ENCODE measurements around the gene BANP. TPM values are rescaled to one million over a fixed set of nuclear protein-coding genes. Genes with fewer than 3 reads are reported as not detected.

The BANP gene
- polyA plus RNA-seq, 1 of the 3 experiments (the other 2 are of a cell fraction): 16.8 TPM

GRCh38 chr16:88074041-88074440 is 122.8 kb downstream of the BANP start:
- no peak for DNase-seq
- Histone ChIP-seq H3K9ac (no peak overlapping the region), H3K9me3 (no peaks in the 10 kb centered on the region), H3K4me1 (ENCODE audit: control insufficient read depth in 1 of 2, insufficient read depth in 2 of 2, low read depth in 1 of 2, low read length in 1 of 2) (peaks cover 0 to 26% of the 10 kb centered on the region in 2 experiments; a peak in 1 of 4 replicates), H2AFZ (ENCODE audit: low read depth) (no peak overlapping the region), H3K4me3 (ENCODE audit: low read depth in 2 of 2, low read length in 1 of 2) (no peak overlapping the region), H3K27me3 (ENCODE audit: insufficient read depth) (no peaks in the 10 kb centered on the region), H4K20me1 (ENCODE audit: insufficient read depth) (no peaks in the 10 kb centered on the region), H3K9me2 (no peaks in the 10 kb centered on the region), H3K27ac (ENCODE audit: low read depth in 2 of 2, low read length in 1 of 2) (peak overlapping the region in 1 of 2 experiments; percentile 11; a peak in 1 of 4 replicates), H3K4me2 (no peak overlapping the region), H3F3A (replicated peaks; ENCODE audit: insufficient read depth) (no peaks in the 10 kb centered on the region), H3K79me2 (ENCODE audit: insufficient read depth) (no peaks in the 10 kb centered on the region), H3K36me3 (replicated peaks in 1 of 2; ENCODE audit: control insufficient read depth in 1 of 2, insufficient read depth in 2 of 2, low read length in 1 of 2) (peaks cover 0 to 18% of the 10 kb centered on the region in 2 experiments)
- WGBS (ENCODE audit: low lambda C conversion rate): 95% methylated on average over 5 of the region's 6 CpGs
- POLR2A ChIA-PET: interaction anchor here (1.7 kb wide), 1 partner anchor 11 kb away, joined by 4 read pairs; no protein-coding TSS in a partner anchor
- TF ChIP-seq NRF1 (IDR thresholded peaks at IDR 0.05; ENCODE audit: low read depth, low read length): no peak
- no peak for TF ChIP-seq MAX (IDR thresholded peaks at IDR 0.05; ENCODE audit: low read depth)
- no peak for TF ChIP-seq JUND (IDR thresholded peaks at IDR 0.05)
- TF ChIP-seq, protein P1, sequence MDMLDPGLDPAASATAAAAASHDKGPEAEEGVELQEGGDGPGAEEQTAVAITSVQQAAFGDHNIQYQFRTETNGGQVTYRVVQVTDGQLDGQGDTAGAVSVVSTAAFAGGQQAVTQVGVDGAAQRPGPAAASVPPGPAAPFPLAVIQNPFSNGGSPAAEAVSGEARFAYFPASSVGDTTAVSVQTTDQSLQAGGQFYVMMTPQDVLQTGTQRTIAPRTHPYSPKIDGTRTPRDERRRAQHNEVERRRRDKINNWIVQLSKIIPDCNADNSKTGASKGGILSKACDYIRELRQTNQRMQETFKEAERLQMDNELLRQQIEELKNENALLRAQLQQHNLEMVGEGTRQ (IDR thresholded peaks at IDR 0.05; ENCODE audit: borderline replicate concordance, low read depth, low read length): no peak
- TF ChIP-seq SMC3 (IDR thresholded peaks at IDR 0.05; ENCODE audit: low read depth, low read length): no peak
- CTCF ChIA-PET: interaction anchor here (1.0 to 2.2 kb wide), 2 partner anchors 10 to 11 kb away, joined by 3 to 10 read pairs; no protein-coding TSS in a partner anchor

- no peak for DNase-seq
- no peak overlapping the region for H3K4me2 ChIP-seq
- H3K9ac ChIP-seq: no peak overlapping the region
- H3K4me3 ChIP-seq (ENCODE audit: low read depth in 2 of 2, low read length in 1 of 2): no peak overlapping the region
- TF ChIP-seq FOXM1 (IDR thresholded peaks at IDR 0.05; ENCODE audit: low read depth) (no peak), EZH2phosphoT487 (IDR thresholded peaks at IDR 0.05; ENCODE audit: borderline replicate concordance, low read depth) (no peak), PBX3 (IDR thresholded peaks at IDR 0.05) (no peak), IRF3 (IDR thresholded peaks at IDR 0.05; ENCODE audit: low read depth, low read length) (no peak), MAX (IDR thresholded peaks at IDR 0.05; ENCODE audit: low read depth) (no peak), RXRA (IDR thresholded peaks at IDR 0.05; ENCODE audit: borderline replicate concordance, low read depth) (no peak), SIN3A (IDR thresholded peaks at IDR 0.05; ENCODE audit: borderline replicate concordance, low read depth, low read length) (no peak), YY1 (IDR thresholded peaks at IDR 0.05; ENCODE audit: low read depth) (no peak), EP300 (IDR thresholded peaks at IDR 0.05; ENCODE audit: borderline replicate concordance in 1 of 2, low read depth in 1 of 2, low read length in 1 of 2) (no peak), NRF1 (IDR thresholded peaks at IDR 0.05; ENCODE audit: low read depth, low read length) (no peak)
- TF ChIP-seq, protein P2, sequence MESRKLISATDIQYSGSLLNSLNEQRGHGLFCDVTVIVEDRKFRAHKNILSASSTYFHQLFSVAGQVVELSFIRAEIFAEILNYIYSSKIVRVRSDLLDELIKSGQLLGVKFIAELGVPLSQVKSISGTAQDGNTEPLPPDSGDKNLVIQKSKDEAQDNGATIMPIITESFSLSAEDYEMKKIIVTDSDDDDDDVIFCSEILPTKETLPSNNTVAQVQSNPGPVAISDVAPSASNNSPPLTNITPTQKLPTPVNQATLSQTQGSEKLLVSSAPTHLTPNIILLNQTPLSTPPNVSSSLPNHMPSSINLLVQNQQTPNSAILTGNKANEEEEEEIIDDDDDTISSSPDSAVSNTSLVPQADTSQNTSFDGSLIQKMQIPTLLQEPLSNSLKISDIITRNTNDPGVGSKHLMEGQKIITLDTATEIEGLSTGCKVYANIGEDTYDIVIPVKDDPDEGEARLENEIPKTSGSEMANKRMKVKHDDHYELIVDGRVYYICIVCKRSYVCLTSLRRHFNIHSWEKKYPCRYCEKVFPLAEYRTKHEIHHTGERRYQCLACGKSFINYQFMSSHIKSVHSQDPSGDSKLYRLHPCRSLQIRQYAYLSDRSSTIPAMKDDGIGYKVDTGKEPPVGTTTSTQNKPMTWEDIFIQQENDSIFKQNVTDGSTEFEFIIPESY (IDR thresholded peaks at IDR 0.05; ENCODE audit: borderline replicate concordance, low read depth): no peak
- TF ChIP-seq, protein P3, sequence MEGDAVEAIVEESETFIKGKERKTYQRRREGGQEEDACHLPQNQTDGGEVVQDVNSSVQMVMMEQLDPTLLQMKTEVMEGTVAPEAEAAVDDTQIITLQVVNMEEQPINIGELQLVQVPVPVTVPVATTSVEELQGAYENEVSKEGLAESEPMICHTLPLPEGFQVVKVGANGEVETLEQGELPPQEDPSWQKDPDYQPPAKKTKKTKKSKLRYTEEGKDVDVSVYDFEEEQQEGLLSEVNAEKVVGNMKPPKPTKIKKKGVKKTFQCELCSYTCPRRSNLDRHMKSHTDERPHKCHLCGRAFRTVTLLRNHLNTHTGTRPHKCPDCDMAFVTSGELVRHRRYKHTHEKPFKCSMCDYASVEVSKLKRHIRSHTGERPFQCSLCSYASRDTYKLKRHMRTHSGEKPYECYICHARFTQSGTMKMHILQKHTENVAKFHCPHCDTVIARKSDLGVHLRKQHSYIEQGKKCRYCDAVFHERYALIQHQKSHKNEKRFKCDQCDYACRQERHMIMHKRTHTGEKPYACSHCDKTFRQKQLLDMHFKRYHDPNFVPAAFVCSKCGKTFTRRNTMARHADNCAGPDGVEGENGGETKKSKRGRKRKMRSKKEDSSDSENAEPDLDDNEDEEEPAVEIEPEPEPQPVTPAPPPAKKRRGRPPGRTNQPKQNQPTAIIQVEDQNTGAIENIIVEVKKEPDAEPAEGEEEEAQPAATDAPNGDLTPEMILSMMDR (IDR thresholded peaks at IDR 0.05): no peak
- no peaks in the 10 kb centered on the region for H4K20me1 ChIP-seq (ENCODE audit: insufficient read depth)
- no peaks in the 10 kb centered on the region for H3K27me3 ChIP-seq (ENCODE audit: insufficient read depth)
- peaks cover 0 to 14% of the 10 kb centered on the region in 2 experiments for H3K36me3 ChIP-seq (replicated peaks in 1 of 2; ENCODE audit: control insufficient read depth in 1 of 2, insufficient read depth in 2 of 2, low read length in 1 of 2)
- no peaks in the 10 kb centered on the region for H3K9me2 ChIP-seq
- H3F3A ChIP-seq (replicated peaks; ENCODE audit: insufficient read depth): no peaks in the 10 kb centered on the region
- ChIA-PET CTCF (interaction anchor here (0.8 to 1.8 kb wide), 3 partner anchors 13 to 53 kb away, joined by 3 to 5 read pairs (median 4); no protein-coding TSS in a partner anchor), POLR2A (interaction anchor here (1.3 to 1.6 kb wide), 2 partner anchors 15 to 158 kb away, joined by 3 to 4 read pairs; no protein-coding TSS in a partner anchor)
- H3K4me1 ChIP-seq (ENCODE audit: control insufficient read depth in 1 of 2, insufficient read depth in 2 of 2, low read depth in 1 of 2, low read length in 1 of 2): peaks cover 0 to 26% of the 10 kb centered on the region in 2 experiments; a peak in 1 of 4 replicates
- H2AFZ ChIP-seq (ENCODE audit: low read depth): no peak overlapping the region
- H3K79me2 ChIP-seq (ENCODE audit: insufficient read depth): no peaks in the 10 kb centered on the region
- no peaks in the 10 kb centered on the region for H3K9me3 ChIP-seq
- WGBS (ENCODE audit: low lambda C conversion rate): 96% methylated on average over 47 of the region's 57 CpGs
- peak overlapping the region in 1 of 2 experiments; percentile 94; a peak in 2 of 4 replicates for H3K27ac ChIP-seq (ENCODE audit: low read depth in 2 of 2, low read length in 1 of 2)
These were observed 125.1 kb downstream of the BANP start for GRCh38 chr16:88076211-88076931.
